Activated CD4-positive, alpha-beta T cell treated with anti-CD3 and anti-CD28 coated beads, Interleukin-2, amount 50 U/mL, for 24 hours (primary cell): ENCODE data around the gene BTBD8.
"Not testable (repeated sequence)": the region's sequence is repeated elsewhere in the genome, so short reads cannot be mapped to it uniquely, and the experiment has no call there.

Experiments used
- DNase-seq, 2 donors: peaks; one replicate each; pipeline ENCODE4 v3.0.0-alpha.2; 2020; ENCODE audit warnings: low read depth in 1 of 2, low spot score in 1 of 2

Gene BTBD8

DNA sequence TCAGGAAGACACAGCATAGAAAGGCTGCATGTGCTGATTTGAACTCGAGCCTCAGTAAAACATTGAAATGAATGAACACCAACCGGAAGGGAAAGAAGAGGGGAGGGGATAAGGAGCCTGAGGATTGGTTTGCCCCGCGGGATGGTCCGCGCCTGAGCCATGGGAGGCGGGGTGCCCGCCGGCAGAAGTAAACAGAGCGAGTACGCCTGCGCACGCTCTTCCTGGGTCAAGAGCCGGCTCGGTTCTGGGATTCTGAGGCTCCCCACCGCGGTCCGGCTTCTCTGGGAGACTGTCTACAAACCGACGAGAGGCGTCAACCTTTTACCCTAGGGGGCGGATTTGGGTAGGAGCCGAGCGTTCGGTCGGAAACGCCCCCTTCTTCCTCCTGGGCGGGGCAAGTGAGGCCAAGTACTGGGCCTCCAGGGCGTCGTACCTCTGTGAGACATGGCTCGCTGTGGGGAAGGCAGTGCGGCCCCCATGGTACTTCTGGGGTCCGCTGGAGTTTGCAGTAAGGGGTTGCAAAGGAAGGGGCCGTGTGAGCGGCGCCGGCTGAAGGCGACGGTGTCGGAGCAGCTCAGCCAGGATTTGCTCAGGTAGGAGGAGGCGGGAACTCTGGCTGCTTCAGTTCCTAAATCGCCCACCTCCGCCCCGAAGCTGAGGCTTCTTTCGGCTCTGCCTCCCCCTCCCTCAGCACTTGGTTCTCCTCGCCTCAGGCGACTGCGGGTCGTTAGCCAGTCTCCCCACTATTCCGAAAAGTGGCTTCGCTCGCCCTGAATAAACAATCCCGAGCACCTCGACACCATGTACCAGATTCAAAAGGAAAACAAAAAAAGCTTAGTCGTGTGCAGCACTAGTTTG, at the start of gene BTBD8:
TSS of gene BTBD8 (plus strand) at position 218 of the 858 bp plus-strand sequence. CDS start at position 445, 227 bp downstream.
- peak; percentile 63 to 76 for DNase-seq

DNA sequence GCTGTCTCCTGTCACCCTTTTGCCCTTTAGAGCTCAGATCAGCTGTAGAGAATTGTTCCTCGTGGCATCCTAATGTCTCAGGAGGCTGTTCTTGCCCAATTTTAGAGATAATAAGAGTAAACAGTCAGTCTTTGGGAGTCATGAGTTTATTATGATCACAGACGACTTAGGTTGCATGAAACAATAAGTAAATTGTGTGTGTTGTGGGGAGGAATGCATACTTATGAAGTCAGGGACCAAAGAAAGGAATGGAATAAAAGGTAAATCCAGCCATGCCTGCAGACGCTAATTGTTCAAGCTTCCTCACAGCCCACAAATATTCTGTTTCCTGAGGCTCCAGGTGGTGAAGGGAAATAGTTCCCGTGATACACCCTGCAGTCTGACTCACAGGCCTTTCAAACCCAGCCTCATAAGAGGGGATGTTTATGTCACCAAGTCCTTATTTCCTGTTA, 49.5 kb upstream of the BTBD8 start:
- no peak for DNase-seq

DNA sequence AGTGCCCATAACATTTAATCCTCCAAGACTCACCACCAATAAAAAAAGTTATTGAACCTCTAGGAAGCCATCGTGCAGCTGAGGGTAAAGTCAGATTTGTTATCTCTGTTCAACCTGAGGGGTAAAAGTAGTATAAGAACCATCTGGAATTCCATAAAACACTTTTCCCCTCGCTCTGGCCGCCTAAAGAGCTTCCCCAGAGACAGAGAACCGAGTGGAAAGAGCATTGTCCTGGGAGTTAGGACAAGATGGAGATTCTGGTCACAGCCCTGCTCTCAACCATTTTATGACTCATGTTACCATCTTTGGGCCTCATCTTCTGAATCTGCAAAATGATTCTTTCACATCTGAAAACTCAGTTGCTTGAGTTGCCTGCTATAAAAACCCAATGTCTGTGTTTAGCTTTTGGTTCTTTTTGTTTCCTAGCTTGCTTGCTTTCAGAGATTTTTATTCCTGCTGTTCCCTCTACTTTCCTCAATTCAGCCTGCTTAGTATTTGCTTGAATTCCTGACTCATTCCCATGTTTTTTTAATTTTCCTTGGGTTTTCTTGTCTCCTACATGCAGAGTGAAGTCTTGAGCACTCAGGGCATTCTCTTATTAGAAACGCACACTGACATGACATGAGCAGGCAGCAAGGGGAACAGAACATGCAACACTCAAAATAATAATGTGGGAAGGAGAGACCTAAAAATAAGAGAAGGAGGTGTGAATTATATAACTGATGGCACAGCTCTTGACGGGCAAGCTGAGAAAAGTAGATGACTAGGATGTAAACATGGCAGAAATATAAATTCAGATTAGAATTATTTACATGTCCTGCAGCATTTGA, 48.6 kb upstream of the BTBD8 start:
- DNase-seq, result no peak

DNA sequence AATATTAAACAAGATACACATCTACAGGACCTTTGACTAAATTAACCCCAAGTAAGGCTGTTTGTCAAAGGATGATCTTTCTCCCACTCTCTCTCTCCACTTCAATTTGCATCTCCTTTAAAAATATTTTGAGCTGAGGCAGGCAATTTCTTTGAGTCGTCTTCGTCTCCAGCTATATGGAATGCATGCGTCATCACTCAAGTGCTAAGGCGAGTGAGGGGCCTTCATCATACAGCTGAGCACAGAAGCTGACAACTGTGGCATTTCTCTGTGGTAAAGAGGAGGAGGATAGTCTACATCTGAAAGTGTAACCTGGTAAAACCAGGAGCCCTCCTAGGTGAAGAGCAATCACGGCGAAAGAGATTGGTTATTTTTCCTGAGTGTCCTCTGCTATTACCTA, 42.7 kb upstream of the BTBD8 start:
- DNase-seq, result no peak

DNA sequence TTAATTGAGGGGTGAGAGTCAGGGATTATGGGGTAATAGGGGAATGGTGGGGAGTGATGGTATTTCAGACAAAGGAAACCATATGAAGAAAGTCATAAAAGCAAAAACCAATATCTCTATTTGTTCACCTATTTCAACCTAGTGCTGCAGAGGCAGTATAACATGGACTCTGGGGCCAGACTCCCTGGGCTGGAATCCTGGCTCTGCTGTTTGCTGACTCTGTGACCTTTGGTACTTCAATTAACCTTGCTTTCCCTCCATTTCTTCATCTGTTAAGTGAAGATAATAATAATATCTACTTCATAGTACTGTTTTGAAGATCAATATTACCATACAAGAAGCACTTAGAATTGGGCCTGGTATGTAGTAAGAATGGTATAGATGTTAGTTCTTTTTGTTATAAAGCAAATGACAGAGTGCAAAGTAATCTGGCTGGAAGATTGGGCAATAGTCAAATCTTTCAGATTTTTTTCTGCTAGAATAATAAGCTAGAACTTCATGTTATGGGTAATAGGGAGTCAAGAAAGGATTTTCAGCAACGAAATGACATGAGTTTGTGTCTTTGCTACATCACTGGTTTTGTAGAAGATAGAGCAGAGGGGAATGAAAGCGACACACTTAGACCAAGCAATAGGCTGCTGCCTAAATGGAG, 41.3 kb upstream of the BTBD8 start:
- no peak for DNase-seq

DNA sequence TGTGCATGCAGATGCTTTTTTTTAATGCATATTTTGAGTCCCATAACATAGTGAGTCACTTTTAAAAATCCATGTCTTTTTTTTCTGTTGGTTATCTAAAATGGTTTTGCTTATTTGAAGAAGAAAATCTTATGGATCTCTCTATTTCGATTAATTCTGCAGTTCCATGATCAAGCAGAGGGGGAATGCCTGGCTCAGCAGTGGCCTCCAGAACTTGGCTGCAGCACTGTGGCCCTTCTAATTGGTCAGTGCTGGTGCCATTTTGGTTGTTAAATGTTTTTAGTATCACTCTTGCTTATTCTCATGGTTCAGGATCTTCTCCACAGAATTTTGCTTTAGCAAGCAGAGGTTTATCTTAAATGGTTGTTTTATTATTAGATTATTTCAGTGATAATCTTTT, 39.2 kb upstream of the BTBD8 start:
- no peak for DNase-seq

DNA sequence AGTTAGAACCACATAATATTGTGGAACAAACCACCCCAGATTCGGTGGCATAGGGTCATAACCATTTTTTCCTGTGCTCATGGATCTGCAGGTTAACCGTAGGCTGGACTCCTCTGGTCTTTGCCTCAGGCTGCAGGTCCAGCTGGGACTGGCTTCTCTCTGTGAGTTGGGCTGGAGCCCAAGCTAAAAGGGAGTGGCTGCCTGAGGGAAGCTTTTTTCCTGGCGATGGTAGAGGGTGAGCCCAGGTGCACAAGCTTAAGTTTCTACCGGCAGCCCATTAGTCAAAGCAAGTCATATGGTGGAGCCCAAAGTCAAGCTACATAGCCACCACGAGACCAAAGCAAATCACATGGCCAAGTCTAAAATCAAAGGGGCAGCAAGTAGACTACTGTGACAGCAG, 36.5 kb upstream of the BTBD8 start:
- no peak for DNase-seq

DNA sequence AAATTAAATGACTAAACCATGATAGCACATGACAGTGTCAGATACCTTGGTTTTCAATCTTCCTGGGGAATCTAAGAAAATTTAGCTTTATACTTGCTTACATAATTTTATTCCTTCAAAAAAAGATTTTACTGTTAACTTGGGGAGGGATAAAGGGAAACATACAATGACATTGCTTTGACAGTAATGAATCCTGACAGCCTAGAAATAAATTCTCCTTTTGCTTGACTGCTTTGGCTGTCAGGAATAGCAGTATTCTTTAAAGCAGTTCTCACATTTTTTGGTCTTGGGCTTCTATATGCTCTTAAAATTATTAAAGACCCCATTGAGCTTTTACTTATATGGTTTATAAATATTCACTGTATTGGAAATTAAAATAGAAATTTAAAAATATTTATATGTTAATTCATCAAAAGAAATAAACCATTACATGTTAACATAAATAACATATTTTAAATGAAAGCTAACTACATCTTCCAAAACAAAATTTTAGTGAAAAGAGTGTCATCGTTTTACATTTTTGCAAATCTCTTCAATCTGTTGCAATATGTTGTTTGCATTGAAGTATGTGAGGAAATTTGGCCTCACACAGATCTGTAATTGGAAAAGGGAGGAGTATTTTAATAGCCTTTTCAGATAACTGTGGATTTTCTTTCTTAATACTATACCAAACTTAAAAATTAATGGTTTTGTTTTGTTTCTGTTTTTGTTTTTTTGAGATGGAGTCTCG, 34.2 kb upstream of the BTBD8 start:
- no peak for DNase-seq

DNA sequence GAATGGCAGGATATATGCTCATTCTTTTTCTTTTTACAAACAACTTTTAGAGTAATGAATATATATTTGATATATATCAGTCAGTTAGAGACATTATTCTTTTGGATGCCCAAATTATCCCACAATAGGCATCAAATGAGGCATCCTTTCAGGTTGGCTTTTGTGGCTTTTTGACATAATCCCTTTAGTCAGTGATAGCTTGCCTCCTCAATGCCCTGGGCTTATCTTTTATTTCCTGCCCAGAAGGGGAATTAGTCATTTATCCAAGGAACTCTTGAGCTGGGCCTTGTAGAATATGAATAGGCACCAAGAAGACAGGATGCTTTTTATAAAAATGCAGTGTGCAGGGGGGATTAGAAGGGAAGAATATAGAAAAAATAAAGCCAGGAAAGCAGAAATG, 28.2 kb upstream of the BTBD8 start:
- DNase-seq, result no peak

DNA sequence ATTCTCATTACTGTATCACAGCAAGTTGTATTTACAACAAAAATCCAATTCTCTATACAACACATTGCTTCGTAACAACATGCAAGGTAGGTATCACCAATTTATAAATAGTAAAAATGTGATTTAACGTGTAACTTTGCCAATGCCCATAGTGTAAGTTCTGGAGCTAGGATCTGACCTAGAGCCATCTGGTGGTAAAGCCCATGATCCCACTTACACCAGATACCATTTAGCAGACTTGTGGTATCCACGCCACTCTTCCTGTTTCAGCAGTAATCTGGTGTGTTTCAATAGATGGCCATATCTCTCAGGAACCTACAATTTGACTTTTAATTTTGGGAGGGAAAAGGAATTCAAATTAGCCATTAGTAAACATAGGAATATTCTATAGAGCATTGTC, 15.1 kb upstream of the BTBD8 start:
- no peak for DNase-seq

DNA sequence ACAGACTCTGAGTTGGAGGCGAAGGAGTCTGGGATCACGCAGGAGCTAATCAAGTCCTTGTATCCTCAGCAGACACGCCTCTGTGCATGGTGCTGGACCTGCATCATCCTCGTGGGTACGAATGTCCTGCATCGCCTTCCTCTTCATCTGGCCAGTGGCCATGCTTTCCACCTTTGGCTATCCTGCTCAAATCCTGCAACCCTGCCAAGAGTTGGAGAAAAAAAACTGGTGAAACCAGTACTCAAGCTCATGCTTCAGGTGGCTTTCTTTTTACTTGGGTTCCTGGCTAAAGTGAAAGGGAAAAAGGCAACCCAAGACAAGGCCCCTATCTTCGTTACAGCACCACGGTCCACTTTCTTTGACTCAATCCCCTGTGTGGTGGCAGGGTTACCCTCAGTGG, 13.8 kb upstream of the BTBD8 start:
- DNase-seq, result no peak

DNA sequence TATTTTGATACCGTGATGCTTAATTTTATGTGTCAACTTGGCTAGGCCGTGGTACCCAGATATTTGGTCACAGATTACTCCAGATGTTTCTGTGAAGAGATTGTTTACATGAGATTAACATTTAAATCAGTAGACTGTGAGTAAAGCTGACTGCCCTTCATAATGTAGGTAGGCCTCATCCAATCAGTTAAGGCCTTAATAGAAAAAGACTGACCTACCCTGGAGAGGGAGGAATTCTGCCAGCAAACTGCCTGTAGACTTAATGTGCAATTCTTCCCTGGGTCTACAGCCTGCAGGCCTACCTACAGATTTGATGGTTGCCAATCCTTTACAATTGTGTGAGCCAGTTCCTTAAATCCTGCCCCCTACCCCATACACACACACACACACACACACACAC, 9.3 kb upstream of the BTBD8 start:
- DNase-seq, result no peak

DNA sequence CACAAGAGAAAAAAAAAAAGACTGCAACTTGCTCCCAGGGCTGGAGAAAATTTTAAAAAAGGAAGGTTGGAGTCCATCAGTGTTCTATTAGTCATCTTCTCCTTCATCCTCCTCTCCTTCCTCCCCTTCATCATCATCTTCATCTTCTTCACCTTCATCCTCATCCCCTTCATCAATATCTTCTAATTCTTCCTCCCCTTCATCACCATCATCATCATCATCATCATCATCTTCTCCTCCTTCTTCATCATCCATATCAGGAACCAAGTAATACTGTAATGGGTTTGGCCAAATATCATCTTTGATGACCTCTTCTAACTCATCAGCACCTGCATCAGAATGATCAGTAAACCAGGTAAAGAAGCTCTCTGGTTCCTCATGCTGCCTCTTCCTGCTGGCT, 5.7 kb upstream of the BTBD8 start:
- not testable (repeated sequence) for DNase-seq

DNA sequence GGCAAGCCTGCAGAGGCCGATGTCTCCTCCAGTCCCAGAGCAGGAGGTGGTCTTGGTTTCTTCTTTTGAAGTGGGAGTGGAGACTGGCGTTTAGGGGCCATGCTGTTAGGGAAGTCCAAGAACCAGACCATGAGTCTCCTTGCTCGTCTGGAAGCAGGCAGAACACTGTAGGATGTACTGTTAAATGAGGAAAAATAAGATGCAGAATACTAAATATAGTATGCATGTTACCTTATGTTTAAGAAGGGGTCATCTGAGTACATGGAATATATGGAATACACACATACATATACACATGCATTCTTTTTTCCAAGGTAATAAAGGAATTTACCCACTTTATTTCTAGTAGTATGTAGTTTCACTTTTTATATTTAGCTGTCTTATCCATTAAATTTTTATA, 4.8 kb upstream of the BTBD8 start, which contains the start of gene SETSIP:
TSS of gene SETSIP (minus strand) at position 101 of the 400 bp plus-strand sequence. CDS start at position 101, 0 bp downstream.
- no peak for DNase-seq

DNA sequence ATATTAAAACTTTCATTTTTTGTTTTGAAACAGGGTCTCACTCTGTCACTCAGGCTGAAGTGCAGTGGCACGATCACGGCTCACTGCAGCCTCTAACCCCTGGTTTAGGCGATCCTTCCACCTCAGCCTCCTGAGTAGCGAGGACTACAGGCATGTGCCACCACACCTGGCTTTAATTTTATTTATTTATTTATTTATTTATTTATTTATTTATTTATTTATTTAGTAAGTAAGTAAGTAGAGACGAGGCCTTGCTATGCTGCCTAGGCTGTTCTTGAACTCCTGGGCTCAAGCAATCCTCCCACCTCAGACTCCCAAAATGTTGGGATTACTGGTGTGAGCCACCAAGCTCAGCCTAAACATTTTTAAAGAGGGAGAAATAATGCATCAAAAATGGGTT, 3.8 kb upstream of the BTBD8 start:
- no peak for DNase-seq

DNA sequence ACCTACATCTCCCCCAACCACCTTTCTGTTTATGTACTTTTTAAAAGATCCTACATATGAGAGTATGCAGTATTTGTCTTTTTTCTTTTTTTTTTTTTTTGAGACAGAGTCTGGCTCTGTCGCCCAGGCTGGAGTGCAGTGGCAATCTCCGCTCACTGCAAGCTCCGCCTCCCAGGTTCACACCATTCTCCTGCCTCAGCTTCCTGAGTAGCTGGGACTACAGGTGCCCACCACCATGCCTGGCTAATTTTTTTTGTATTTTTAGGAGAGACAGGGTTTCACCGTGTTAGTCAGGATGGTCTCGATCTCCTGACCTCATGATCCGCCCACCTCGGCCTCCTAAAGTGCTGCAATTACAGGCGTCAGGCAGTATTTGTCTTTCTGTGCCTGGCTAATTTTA, 2.1 kb upstream of the BTBD8 start:
- not testable (repeated sequence) for DNase-seq

DNA sequence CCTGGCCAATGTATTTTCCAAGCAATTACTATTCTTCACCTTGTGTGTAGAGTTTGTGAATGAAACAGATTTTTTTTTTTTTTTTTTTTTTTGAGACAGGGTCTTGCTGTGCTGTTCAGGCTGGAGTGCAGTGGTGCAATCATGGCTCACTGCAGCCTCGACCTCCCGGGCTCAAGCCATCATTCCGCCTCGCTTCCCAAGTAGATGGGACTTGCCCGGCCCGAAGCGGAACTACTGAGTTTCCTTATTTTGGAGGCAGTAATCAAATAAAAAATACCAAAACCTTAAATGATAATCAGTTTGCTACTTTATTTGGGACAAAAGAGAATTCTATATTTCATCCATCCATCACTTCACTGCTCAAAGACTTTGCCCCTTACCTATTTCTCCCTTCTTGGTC, 704 bp upstream of the BTBD8 start:
- DNase-seq, result no peak

DNA sequence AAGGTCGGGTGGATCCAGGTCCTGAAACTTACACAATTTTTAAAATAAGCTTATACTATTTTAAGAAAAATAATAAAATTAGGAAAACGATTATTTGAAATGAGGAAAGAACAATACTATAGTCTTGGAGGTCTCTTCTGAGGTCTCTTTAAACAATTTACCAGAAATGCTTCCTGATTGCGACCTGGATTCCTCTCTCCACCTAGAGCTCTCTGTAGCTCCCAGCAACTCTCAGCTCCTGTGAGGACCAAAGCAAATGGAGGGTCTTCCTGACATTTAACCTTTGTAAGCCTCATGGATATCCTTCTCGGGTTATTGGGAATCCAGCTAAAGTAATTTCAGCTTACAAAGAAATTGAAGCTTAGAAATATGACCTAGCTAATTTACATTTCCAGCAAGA, 886 bp downstream of the BTBD8 start:
- no peak for DNase-seq

DNA sequence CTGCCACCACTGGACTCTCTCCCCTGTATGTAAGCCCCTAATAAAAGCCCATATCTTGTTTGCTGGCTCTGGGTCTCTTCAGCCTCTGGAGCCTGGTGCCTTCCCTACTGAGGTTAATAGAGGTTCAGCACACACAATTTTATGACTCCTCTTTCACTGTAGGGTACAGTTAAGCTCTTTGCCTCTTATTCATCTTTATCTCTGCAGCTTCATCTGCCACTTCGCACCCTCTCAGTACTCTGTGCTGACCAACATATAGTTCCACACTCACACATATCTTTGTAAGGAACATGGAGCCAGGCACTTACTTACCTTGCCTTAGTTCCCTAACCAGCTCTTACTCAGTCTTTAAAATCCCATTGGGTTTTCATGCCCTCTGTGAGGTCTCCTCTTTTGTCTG, 4.5 kb downstream of the BTBD8 start:
- no peak for DNase-seq

DNA sequence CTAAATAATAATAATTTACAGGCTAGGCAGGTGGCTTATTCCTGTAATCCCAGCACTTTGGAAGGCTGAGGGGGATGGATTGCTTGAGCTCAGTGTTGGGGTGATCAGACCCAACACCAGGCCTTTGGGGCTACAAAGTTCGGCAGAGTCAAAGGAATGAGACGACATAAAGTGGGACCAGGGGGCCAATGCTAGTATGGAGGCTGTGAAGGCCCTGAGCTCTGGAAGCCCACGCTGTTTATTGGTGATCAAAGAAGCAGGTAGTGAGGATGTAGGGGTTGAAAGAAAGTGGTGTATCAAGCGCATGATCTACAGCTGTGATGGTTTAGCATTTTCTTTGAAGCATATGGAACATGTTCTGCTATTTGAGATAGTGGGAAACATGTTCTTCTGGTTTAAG, 5.6 kb downstream of the BTBD8 start:
- DNase-seq, result no peak

DNA sequence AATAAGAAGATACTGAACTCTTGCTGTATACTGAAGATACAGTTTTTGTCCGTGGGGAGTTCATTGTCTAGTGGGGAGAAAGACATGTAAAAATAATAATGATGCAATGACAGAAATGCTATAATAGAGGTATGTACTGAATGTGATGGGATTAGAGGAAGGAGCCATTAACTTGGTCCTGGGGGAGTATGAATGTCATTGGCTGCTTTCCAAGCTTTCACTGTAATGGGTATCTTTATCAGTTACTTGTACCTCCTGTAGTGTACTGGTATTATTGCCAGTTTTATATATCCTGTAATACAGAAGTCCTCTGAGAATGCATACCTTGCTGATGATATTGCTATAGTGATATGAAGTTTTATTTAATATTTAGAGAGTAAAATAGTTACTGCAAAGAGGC, 7.4 kb downstream of the BTBD8 start:
- no peak for DNase-seq
